Measurements from ENCODE around the gene WDR35. TPM values are rescaled to one million over a fixed set of nuclear protein-coding genes. Genes with fewer than 3 reads are reported as not detected.

WDR35 gene
- 13.6 and 17.5 TPM in 2 replicates for total RNA-seq

DNA sequence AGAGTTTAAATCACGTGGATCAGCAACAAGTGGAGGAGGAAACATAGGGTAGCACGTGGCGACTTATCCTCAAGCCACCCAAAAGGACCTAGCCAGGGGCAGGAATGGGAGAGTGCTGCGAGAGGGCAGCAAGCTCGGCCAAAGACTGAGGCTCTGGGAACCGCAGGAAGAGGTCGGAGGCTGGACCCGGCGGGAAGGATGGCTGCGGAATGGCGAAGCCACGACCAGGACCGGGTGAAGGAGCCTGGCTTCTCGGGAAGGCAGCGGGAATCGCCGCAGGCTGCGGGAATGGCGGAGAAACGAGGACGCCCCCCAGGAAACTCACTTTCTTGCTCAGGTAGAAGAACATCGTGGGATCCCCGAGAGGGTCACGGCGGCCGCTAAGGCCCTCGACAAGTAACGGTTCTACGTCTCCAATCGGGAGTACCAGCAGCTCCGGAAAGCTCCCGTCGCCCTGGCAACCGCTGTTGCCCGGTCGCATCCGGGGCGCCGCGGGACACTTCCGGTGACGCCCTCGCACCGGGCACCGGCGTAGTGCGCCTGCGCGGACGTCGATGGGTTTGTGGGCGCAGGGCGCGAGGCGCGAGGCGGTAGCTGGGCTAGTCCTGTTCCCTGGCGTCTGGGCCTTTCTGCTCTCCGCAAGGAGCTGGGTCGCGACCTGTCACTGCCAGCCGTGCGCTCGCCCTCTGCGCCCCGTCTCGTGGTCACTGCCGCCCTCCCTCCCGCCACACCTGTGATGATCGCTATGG, at the start of gene WDR35:
Gene WDR35, minus strand, starts transcription at position 439 of the 749 bp plus-strand sequence. Its CDS starts 90 bp downstream, at position 349.
- Histone ChIP-seq H3K4me3 (ENCODE audit: low read depth, low read length) (peak within 1 kb of the TSS; percentile 86), H3K27me3 (ENCODE audit: control insufficient read depth, insufficient read depth, low read length) (no peaks in the 10 kb centered on the region), H3K36me3 (ENCODE audit: control insufficient read depth, insufficient read depth, low read length) (no peaks in the 10 kb centered on the region)
- peak; percentile 60 for DNase-seq (ENCODE audit: low read depth)
- TF ChIP-seq CTCF (IDR thresholded peaks at IDR 0.05; ENCODE audit: insufficient read depth, low read length, poor library complexity, severe bottlenecking), result no peak

GRCh38 chr2:20037660-20038059, 47.8 kb upstream of the WDR35 start:
- no peaks in the 10 kb centered on the region for H3K27me3 ChIP-seq (ENCODE audit: control insufficient read depth, insufficient read depth, low read length)
- TF ChIP-seq CTCF (IDR thresholded peaks at IDR 0.05; ENCODE audit: insufficient read depth, low read length, poor library complexity, severe bottlenecking), result no peak
- peaks cover 2% of the 10 kb centered on the region for H3K36me3 ChIP-seq (ENCODE audit: control insufficient read depth, insufficient read depth, low read length)
- no peak overlapping the region for H3K4me3 ChIP-seq (ENCODE audit: low read depth, low read length)
- DNase-seq (ENCODE audit: low read depth), result no peak

DNA sequence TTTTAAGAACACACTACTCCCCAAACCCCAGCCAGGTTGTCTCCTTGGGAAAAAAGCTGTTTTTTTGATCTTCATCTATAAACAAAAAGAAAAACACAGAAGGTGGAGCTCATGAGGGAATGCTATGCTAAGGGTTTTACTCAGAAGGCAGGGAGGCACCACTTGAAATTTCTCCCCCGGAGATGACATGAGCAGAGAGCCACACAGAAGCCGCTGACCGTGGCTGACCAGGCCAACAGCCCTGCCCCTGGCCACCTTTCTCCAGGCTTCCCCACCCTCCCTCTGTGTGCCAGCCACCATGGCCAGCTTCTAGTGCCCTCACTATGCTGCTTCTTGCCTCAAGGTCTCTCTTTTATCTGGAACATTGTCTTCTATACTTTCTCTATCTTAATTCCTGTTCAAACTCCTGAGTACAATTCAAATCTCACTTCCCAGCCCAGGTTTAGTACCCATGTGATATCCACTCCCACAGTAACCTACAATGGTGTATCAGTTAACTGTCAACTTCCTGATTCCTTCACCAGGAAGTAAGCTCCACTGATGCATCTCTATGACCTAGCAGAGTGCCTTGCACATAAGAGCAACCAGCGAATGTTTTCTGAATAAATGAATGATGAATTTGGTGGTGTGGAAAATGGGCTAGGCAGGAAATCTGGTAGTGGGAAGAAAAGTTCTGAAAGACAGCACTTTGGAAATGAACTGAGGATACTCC, 46.2 kb upstream of the WDR35 start:
- DNase-seq (ENCODE audit: low read depth), result no peak
- H3K4me3 ChIP-seq (ENCODE audit: low read depth, low read length), result no peak overlapping the region
- H3K27me3 ChIP-seq (ENCODE audit: control insufficient read depth, insufficient read depth, low read length), result no peaks in the 10 kb centered on the region
- H3K36me3 ChIP-seq (ENCODE audit: control insufficient read depth, insufficient read depth, low read length), result peaks cover 2% of the 10 kb centered on the region
- no peak for TF ChIP-seq CTCF (IDR thresholded peaks at IDR 0.05; ENCODE audit: insufficient read depth, low read length, poor library complexity, severe bottlenecking)

- no peaks in the 10 kb centered on the region for H3K27me3 ChIP-seq (ENCODE audit: control insufficient read depth, insufficient read depth, low read length)
- TF ChIP-seq CTCF (IDR thresholded peaks at IDR 0.05; ENCODE audit: insufficient read depth, low read length, poor library complexity, severe bottlenecking), result no peak
- peaks cover 2% of the 10 kb centered on the region for H3K36me3 ChIP-seq (ENCODE audit: control insufficient read depth, insufficient read depth, low read length)
- no peak overlapping the region for H3K4me3 ChIP-seq (ENCODE audit: low read depth, low read length)
- DNase-seq (ENCODE audit: low read depth), result no peak
These were observed 44.9 kb upstream of the WDR35 start for GRCh38 chr2:20034821-20035220.

GRCh38 chr2:20034218-20034617, 44.3 kb upstream of the WDR35 start:
- Histone ChIP-seq H3K36me3 (ENCODE audit: control insufficient read depth, insufficient read depth, low read length) (peaks cover 2% of the 10 kb centered on the region), H3K4me3 (ENCODE audit: low read depth, low read length) (no peak overlapping the region), H3K27me3 (ENCODE audit: control insufficient read depth, insufficient read depth, low read length) (no peaks in the 10 kb centered on the region)
- DNase-seq (ENCODE audit: low read depth), result no peak
- TF ChIP-seq CTCF (IDR thresholded peaks at IDR 0.05; ENCODE audit: insufficient read depth, low read length, poor library complexity, severe bottlenecking), result no peak

All from kidney epithelial cell (primary cell).